Stimulated activated naive B cell treated with anti-CD40 and anti-IgM and Interleukin-4, amounts not matched to agents 10 μg/mL and 1 μg/mL and 100 μg/mL, for 72 hours (primary cell): Measurements from ENCODE around the gene DNAI4.
"Not testable (repeated sequence)": the region's sequence is repeated elsewhere in the genome, so short reads cannot be mapped to it uniquely, and the experiment has no call there.

Experiments
- ATAC-seq, 2 donors: fragments of 150-1000 bp; cut with Tn5 transposase; replicated peaks; 2 replicates each; pipeline ENCODE4 v1.10.0; 2021; ENCODE audit warnings: moderate library complexity in 1 of 2
- DNase-seq: peaks from one replicate; pipeline ENCODE4 v3.0.0; 2021
- H3K27ac Mint-ChIP-seq: one replicate; pipeline ENCODE4 v1.8.0; 2022; ENCODE audit warnings: mild to moderate bottlenecking, mixed read lengths
- H3K27me3 Mint-ChIP-seq, 2 donors: one replicate each; pipeline ENCODE4 v1.8.0; 2022; ENCODE audit warnings: mixed read lengths in 2 of 2
- H3K36me3 Mint-ChIP-seq, 2 donors: one replicate each; pipeline ENCODE4 v1.8.0; 2022; ENCODE audit warnings: mixed read lengths in 2 of 2, mild to moderate bottlenecking in 1 of 2
- H3K4me1 Mint-ChIP-seq, 2 donors: one replicate each; pipeline ENCODE4 v1.8.0; 2022; ENCODE audit warnings: mixed read lengths in 2 of 2, mild to moderate bottlenecking in 1 of 2
- H3K4me3 Mint-ChIP-seq, 2 donors: one replicate each; pipeline ENCODE4 v1.8.0; 2022; ENCODE audit warnings: mild to moderate bottlenecking in 2 of 2, mixed read lengths in 2 of 2, moderate library complexity in 1 of 2
- H3K9me3 Mint-ChIP-seq, 2 donors: one replicate each; pipeline ENCODE4 v1.8.0; 2022; ENCODE audit warnings: mixed read lengths in 2 of 2, mild to moderate bottlenecking in 1 of 2

DNAI4 gene, protein sequence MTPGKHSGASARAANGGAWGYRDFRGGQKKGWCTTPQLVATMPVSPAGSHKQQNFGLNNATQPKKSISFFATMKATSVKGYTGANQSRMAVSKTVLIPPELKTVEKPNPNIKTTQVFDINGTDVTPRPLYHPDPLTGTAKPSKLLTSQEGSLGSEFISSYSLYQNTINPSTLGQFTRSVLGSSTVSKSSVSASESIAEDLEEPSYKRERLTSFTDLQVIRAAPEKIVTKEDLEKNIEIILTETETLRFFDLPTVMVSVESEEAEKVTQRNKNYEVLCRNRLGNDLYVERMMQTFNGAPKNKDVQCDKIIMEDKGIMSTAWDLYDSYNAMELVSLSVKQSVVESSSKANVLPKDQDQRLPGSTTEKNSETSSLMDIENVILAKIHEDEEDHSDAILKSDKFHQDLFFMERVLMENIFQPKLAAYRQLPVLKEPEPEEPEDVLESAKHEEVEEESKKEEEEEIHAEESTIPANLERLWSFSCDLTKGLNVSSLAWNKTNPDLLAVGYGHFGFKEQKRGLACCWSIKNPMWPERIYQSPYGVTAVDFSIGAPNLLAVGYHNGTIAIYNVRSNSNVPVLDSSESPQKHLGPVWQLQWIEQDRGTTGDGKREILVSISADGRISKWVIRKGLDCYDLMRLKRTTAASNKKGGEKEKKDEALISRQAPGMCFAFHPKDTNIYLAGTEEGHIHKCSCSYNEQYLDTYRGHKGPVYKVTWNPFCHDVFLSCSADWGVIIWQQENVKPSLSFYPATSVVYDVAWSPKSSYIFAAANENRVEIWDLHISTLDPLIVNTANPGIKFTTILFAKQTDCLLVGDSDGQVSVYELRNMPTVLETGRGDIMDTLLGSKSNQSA

DNA sequence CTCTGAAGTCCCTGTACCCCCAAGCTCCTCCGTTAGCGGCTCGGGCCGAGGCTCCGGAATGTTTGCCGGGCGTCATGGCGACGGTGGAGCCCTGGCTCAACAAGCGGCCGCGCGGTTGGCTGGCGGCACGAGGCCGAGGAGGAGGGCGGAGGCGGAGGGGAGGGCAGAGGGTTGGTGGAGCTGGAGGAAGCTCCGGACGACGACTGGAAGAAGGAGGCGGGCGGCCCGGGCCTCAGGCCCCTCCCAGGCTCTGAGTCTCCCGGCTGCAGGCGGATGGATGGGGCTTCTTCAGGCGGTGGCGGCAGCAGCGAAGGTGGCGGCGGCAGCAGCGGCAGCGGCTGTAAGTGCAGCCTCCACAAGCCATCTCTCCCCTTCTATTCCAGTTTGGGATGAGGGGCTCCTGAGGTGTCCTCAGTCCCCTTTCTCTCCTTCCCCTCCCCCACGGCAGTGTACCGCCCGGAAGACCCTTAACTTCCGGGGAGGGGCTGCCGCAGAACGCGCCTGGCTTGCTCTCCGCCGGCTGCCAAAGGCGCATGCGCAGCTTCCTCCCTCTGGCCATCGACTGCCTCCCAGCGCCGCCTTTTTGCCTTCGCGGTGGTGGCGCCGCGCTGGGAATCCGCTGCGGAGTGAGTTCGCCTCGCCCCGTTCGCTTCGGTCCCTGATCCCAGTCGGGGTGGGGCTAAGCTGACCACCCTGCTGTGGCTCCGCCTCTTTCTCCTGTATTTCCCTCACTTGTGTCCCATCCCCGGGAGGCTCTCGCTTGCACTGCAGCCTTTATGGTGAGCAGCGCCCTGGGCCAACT is at the start of gene DNAI4, which contains the start of gene MIER1:
TSS of gene DNAI4 (minus strand) at position 101 of the 802 bp plus-strand sequence. CDS start at position 76, 25 bp downstream.
TSS of gene MIER1 (plus strand) at position 235 of the 802 bp plus-strand sequence. CDS start at position 274, 39 bp downstream.
- ATAC-seq (peak; percentile 95), DNase-seq (peak; percentile 98)
- H3K9me3 Mint-ChIP-seq, result no peaks in the 10 kb centered on the region
- peak within 1 kb of the TSS; percentile 93 to 99 for H3K4me3 Mint-ChIP-seq
- H3K36me3 Mint-ChIP-seq, result peaks cover 4 to 15% of the 10 kb centered on the region in 2 donors
- H3K27me3 Mint-ChIP-seq, result no peaks in the 10 kb centered on the region
- peaks cover 18 to 37% of the 10 kb centered on the region in 2 donors for H3K4me1 Mint-ChIP-seq
- H3K27ac Mint-ChIP-seq, result peak within 1 kb of the TSS; percentile 97

DNA sequence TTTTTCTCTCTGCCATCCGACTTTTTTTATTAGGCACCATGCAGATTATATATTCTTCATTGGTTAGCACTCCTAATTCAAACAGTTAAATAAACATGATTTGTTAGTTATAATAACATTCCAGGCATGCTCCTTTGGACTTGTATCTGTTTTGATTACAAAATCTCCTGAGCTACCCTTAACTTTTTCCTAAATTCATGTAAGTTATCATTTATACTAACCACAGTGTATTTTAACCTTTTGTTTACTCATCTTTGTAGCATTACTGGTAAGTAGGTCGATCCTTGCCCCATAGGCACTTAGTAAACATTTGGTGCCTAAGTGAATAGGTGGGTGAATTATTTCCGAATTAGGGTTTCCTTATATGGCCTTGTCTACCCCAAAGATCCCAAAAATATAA is 43.9 kb upstream of the DNAI4 start:
- Mint-ChIP-seq H3K4me1 (peaks cover 2 to 4% of the 10 kb centered on the region in 2 donors), H3K27ac (no peak overlapping the region), H3K9me3 (peaks cover 5 to 8% of the 10 kb centered on the region in 2 donors), H3K27me3 (no peaks in the 10 kb centered on the region), H3K4me3 (no peak overlapping the region), H3K36me3 (peaks cover 39 to 47% of the 10 kb centered on the region in 2 donors)
- DNase-seq (no peak), ATAC-seq (no peak)

DNA sequence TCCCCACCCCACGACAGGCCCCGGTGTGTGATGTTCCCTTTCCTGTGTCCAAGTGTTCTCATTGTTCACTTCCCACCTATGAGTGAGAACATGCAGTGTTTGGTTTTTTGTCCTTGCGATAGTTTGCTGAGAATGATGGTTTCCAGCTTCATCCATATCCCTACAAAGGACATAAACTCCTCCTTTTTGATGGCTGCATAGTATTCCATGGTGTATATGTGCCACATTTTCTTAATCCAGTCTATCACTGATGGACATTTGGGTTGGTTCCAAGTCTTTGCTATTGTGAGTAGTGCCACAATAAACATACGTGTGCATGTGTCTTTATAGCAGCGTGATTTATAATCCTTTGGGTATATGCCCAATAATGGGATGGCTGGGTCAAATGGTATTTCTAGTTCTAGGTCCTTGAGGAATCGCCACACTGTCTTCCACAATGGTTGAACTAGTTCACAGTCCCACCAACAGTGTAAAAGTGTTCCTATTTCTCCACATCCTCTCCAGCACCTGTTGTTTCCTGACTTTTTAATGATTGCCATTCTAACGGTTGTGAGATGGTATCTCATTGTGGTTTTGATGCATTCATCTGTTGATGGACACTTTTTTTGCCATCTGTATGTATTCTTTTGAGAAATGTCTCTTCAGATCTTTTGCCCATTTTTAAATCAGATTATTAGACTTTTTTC is 41.7 kb upstream of the DNAI4 start:
- H3K27me3 Mint-ChIP-seq, H3K4me1 Mint-ChIP-seq, H3K27ac Mint-ChIP-seq, ATAC-seq, DNase-seq, H3K4me3 Mint-ChIP-seq, H3K9me3 Mint-ChIP-seq: not testable (repeated sequence)
- H3K36me3 Mint-ChIP-seq, result peaks cover 35 to 49% of the 10 kb centered on the region in 2 donors

DNA sequence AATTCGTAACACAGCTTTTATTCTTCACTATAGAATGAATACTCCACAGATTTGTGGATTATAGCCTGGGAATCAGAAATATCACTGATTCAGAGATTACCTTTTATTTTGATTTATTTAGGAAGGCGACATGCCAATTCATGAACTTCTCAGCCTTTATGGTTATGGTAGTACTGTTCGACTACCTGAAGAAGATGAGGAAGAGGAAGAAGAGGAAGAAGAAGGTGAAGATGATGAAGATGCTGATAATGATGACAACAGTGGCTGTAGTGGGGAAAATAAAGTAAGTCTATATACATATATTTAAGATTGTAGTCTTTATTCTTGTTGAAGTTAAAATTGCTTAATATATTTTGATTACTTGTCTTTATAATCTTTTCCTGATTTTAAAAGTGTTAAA is 33.3 kb upstream of the DNAI4 start:
- Mint-ChIP-seq H3K27ac (no peak overlapping the region), H3K36me3 (peaks cover 17 to 48% of the 10 kb centered on the region in 2 donors), H3K27me3 (no peaks in the 10 kb centered on the region), H3K9me3 (no peaks in the 10 kb centered on the region), H3K4me1 (peaks cover 3 to 8% of the 10 kb centered on the region in 2 donors), H3K4me3 (no peak overlapping the region)
- DNase-seq (no peak), ATAC-seq (no peak)

DNA sequence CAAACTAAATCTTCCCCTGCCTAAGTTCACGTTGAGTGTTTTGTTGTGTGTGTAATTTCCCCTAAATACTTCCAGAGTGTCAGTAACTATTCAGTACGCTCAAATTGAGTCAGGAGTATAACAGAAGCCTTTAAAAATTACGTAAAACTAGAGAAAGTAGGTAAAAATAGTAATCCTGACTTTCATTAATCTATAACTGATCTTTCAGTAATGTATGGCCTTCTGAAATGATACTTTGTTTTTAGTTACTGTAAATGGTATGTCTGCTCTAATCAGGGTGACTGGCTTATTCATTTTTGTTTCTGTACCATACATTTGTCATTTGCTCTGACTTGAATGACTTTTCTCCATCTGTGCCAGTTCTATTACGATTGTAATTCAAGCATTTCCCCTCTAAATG is 29.6 kb upstream of the DNAI4 start:
- no peak for ATAC-seq
- Mint-ChIP-seq H3K36me3 (peaks cover 27 to 40% of the 10 kb centered on the region in 2 donors), H3K27ac (no peak overlapping the region), H3K27me3 (no peaks in the 10 kb centered on the region), H3K4me1 (peaks cover 3 to 13% of the 10 kb centered on the region in 2 donors), H3K9me3 (no peaks in the 10 kb centered on the region), H3K4me3 (no peak overlapping the region)
- no peak for DNase-seq

DNA sequence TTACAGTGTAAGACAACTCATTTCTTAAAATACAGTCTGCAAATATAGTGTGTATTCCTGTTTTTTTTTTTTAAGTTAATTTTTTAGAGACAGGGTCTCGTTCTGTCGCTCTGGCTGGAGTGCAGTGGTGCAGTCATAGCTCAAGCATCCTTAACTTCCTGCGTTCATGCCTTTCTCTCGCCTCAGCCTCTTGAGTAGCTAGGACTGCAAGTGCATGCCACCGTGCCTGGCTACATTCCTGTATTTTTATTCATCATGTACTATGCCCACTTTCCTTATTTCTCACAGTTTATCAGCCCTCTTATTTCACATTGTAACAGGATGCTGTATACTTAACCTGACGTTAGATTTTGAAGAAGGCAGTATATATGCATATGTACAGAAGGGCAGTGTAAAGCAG is 26.9 kb upstream of the DNAI4 start:
- H3K4me3 Mint-ChIP-seq, result no peak overlapping the region
- no peak overlapping the region for H3K27ac Mint-ChIP-seq
- peaks cover 25 to 38% of the 10 kb centered on the region in 2 donors for H3K36me3 Mint-ChIP-seq
- no peaks in the 10 kb centered on the region for H3K27me3 Mint-ChIP-seq
- ATAC-seq (no peak), DNase-seq (no peak)
- peaks cover 7 to 18% of the 10 kb centered on the region in 2 donors for H3K4me1 Mint-ChIP-seq
- no peaks in the 10 kb centered on the region for H3K9me3 Mint-ChIP-seq

DNA sequence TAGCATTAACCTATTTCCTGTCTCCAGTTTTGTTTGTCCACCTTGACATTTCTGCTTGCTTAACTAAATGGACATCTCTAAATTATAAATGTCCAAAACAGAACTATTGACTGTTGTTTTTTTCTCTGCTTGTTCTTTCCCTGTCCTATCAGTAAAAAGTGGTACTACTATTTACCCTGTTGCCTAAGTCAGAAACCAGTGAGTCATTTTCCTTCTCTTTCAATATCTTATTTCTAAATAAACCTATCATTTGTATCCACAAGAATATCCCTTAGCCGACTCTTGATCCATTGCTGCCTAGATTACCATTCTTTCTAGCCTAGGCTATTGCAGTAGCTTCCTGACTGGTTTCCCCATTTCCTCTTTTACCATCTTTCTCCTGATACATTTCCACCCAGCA is 22.6 kb upstream of the DNAI4 start:
- Mint-ChIP-seq H3K27ac (no peak overlapping the region), H3K4me3 (no peak overlapping the region), H3K36me3 (peaks cover 17 to 23% of the 10 kb centered on the region in 2 donors), H3K4me1 (peaks cover 9 to 17% of the 10 kb centered on the region in 2 donors), H3K27me3 (no peaks in the 10 kb centered on the region), H3K9me3 (no peaks in the 10 kb centered on the region)
- DNase-seq, result no peak
- ATAC-seq, result no peak

DNA sequence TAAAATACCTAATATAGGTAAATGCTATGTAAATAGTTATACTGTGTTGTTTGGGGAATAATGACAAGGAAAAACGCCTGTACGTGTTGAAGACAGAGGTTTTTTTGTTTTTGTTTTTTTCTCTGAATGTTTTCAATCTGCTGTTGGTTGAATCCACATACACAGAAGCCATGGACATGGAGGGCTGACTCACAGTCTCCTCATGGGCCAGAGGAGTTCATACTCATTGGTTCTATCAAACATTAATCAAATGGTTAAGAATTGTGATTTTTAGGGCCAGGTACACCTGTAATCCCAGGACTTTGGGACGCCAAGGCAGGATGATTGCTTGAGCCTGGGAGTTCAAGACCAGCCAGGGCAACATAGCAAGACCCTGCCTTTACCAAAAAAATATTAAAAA is 20.7 kb upstream of the DNAI4 start:
- Mint-ChIP-seq H3K36me3 (peaks cover 12 to 23% of the 10 kb centered on the region in 2 donors), H3K4me1 (peaks cover 9 to 17% of the 10 kb centered on the region in 2 donors), H3K27ac (no peak overlapping the region), H3K9me3 (no peaks in the 10 kb centered on the region), H3K27me3 (no peaks in the 10 kb centered on the region), H3K4me3 (no peak overlapping the region)
- no peak for DNase-seq
- no peak for ATAC-seq

DNA sequence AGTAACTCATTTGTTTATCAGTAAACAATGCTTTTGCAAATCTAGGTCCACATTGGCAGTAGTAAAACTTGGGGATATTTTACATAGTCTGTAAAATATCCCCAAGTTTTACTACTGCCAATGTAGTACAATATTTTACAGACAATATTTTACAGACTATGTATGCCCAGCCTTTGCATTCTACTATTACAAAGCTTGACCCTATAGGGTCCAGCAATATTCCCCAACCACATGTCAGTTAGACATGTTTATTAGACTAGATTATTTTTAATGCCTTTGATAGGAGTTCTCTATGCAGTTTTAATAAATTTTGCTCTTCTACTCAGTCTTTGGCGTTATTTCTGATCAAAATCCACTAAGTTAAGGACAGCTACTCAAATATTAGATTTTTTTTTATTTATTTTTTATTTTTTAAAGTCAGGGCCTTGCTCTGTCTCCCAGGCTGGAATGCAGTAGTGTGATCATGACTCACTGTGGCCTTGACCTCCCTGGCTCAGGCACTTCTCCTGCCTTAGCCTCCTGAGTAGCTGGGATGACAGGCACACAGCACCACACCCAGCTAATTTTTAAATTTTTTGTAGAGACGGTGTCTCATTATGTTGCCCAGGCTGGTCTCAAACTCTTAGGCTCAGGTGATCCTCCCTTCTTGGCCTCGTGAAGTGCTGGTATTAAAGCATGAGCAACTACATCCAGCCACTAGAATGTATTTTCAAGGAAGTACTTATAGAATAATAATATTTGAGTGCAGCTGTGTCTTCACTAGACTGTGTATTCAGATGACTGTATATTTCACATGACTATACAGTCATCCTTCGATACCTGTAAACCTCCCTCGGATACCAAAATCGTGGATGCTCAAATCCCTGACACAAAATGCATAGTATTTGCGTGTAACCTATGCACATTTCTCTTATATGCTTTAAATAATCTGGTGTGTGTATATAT is 19.9 kb upstream of the DNAI4 start:
- Mint-ChIP-seq H3K9me3 (no peaks in the 10 kb centered on the region), H3K36me3 (peaks cover 13 to 23% of the 10 kb centered on the region in 2 donors), H3K27ac (no peak overlapping the region), H3K4me3 (no peak overlapping the region), H3K4me1 (peaks cover 10 to 17% of the 10 kb centered on the region in 2 donors), H3K27me3 (no peaks in the 10 kb centered on the region)
- DNase-seq (no peak), ATAC-seq (no peak)

DNA sequence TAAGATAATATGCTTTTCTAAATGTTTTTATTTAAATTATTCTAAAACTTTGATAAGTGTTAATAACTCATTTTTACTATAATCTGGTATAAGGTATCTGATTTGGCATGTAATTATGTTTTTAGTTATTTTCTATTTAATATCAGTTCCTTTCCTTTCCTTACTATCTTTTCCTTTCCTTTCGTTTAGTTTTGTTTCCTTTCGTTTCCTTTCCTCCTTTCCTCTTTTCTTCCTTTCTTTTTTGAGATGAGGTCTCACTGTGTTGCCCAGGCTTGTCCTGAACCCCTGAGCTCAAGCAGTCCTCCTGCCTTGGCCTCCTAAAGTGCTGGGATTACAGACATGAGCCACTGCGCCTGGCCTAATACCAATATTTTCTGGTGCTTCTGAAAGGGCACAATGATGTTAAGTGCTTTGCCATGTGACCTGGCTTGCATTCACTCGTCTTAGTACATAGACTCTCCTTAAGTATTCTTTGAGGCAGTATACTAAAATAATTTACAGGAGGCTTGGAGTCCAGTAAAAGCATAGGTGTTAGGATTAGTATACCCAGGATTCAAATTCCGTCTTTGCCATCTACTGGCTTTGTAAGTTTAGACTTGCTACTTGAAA is 18.8 kb upstream of the DNAI4 start:
- H3K36me3 Mint-ChIP-seq, result peaks cover 15 to 23% of the 10 kb centered on the region in 2 donors
- H3K9me3 Mint-ChIP-seq, result no peaks in the 10 kb centered on the region
- no peak overlapping the region for H3K27ac Mint-ChIP-seq
- H3K4me3 Mint-ChIP-seq, result no peak overlapping the region
- DNase-seq (no peak), ATAC-seq (no peak)
- H3K27me3 Mint-ChIP-seq, result no peaks in the 10 kb centered on the region
- peaks cover 12 to 22% of the 10 kb centered on the region in 2 donors for H3K4me1 Mint-ChIP-seq

DNA sequence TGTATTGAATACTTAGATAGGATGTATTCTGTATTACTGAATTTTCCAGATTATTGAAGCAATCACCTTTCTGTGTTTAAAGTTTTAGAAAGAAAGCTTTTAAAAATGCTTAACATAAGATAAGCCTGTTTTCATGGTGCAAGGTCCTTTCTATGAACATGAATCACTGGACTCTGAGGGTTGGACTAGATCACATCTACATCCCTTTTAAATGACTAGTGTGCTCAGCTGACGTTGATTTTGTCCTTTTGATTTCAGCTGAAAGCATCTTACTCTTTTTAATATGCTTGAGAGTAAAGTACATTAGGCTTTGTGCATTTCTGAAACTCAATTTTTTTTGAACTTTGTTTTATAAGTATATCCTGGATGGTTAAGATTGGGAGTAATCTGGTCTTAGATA is 16.3 kb upstream of the DNAI4 start:
- Mint-ChIP-seq H3K9me3 (no peaks in the 10 kb centered on the region), H3K27ac (no peak overlapping the region), H3K27me3 (no peaks in the 10 kb centered on the region), H3K4me1 (peaks cover 11 to 25% of the 10 kb centered on the region in 2 donors), H3K4me3 (no peak overlapping the region), H3K36me3 (peaks cover 8 to 18% of the 10 kb centered on the region in 2 donors)
- DNase-seq (no peak), ATAC-seq (no peak)

DNA sequence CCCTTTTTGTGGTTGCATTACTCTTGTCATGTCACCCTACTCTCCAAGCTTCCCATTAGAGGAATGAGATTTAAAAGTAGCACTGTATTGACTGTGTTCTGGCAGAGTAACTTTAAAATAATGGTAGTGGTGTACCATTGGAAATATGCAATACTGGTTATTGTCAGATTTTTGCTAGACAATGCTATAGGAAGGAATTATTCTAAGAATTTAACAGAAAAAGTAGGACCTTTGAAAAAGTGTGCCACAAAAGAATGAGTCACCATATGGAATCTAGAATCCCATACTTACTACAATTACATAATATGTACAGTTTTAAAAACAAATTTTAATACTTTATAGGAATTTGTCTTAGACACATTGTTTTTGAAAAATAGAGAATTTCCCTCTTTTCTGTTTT is 14.0 kb upstream of the DNAI4 start:
- DNase-seq, result no peak
- no peak overlapping the region for H3K4me3 Mint-ChIP-seq
- ATAC-seq, result no peak
- peaks cover 8 to 17% of the 10 kb centered on the region in 2 donors for H3K36me3 Mint-ChIP-seq
- no peaks in the 10 kb centered on the region for H3K27me3 Mint-ChIP-seq
- H3K9me3 Mint-ChIP-seq, result no peaks in the 10 kb centered on the region
- H3K4me1 Mint-ChIP-seq, result peaks cover 11 to 23% of the 10 kb centered on the region in 2 donors
- H3K27ac Mint-ChIP-seq, result no peak overlapping the region
